K562 (cell line): Measurements from ENCODE around the gene SKOR1. TPM values are rescaled to one million over a fixed set of nuclear protein-coding genes. Genes with fewer than 3 reads are reported as not detected.

ENCODE experiments used
- ATAC-seq: fragments of 200-7000 bp; cut with Tn5 transposase; 3 replicates; pipeline ENCODE4 v1.9.1; 2020; ENCODE audit warnings: moderate library complexity
- BruUV-seq: library from RNA; stranded (reverse); fragments of 400-500 nt; replicated peaks from 2 replicates; lab custom pipeline; 2021; lab: Mats Ljungman, UMichigan
- CTCF ChIA-PET: fragments of 300-600 bp; formaldehyde crosslinking; extraction: SDS; loops from one replicate; lab custom pipeline; 2021; ENCODE audit warnings: low intra/inter-chr PET ratio; lab: Yijun Ruan, JAX
- POLR2A ChIA-PET: fragments of 300-600, 350-650 bp; sonication (Branson Sonifier 250); formaldehyde crosslinking; extraction: SDS; loops from one replicate; lab custom pipeline; 2021; ENCODE audit warnings: antibody characterized with exemption, inconsistent platforms; lab: Yijun Ruan, JAX
- DNase-seq, 4 experiments: peaks; one replicate each; pipeline versions ENCODE4 v3.0.0 to v3.0.0-alpha.2; 2011 to 2018; ENCODE audit warnings: low spot score in 3 of 4, mixed read lengths in 3 of 4; ENCODE audit errors: extremely low read depth in 1 of 4
- FAIRE-seq: peaks from 2 replicates; lab custom pipeline; 2011; peaks lifted over from hg19 to GRCh38; lab: Jason Lieb, UNC
- H2AFZ ChIP-seq: 2 replicates; pipeline ENCODE4 v1.6.0; 2011; ENCODE audit warnings: low read depth, low read length, control low read depth, inconsistent platforms
- H3K27ac ChIP-seq: fragments of 200-600 bp; 3 replicates; pipeline ENCODE4 v1.8.0; 2011; ENCODE audit warnings: low read depth, mild to moderate bottlenecking, control low read depth, inconsistent platforms, low read length, moderate library complexity, mixed read lengths; ENCODE audit errors: extremely low read depth
- H3K27me3 ChIP-seq, 2 experiments: fragments of 300-600 bp in 1 of 2; 2 replicates in 1 of 2; 3 replicates in 1 of 2; pipeline versions ENCODE4 v1.6.0 to v1.8.0; 2011; ENCODE audit warnings: inconsistent platforms in 2 of 2, low read length in 2 of 2, mild to moderate bottlenecking in 1 of 2, mixed read lengths in 1 of 2, moderate library complexity in 1 of 2; ENCODE audit not compliant: control insufficient read depth in 2 of 2, insufficient read depth in 2 of 2
- H3K36me3 ChIP-seq: fragments of 300-600 bp; 3 replicates; pipeline ENCODE4 v1.8.0; 2011; ENCODE audit warnings: mild to moderate bottlenecking, low read length, inconsistent platforms; ENCODE audit not compliant: control insufficient read depth, insufficient read depth
- H3K4me1 ChIP-seq, 2 experiments: fragments of 200-600 bp in 1 of 2; replicated peaks in 1 of 2; 2 replicates in 1 of 2; 3 replicates in 1 of 2; pipeline versions ENCODE4 v1.5.1 to v1.8.0; 2011; ENCODE audit warnings: inconsistent platforms in 2 of 2, low read length in 2 of 2, mild to moderate bottlenecking in 1 of 2, mixed read lengths in 1 of 2, moderate library complexity in 1 of 2; ENCODE audit not compliant: control insufficient read depth in 2 of 2, insufficient read depth in 2 of 2
- H3K4me2 ChIP-seq: 2 replicates; pipeline ENCODE4 v1.6.1; 2011; ENCODE audit warnings: low read length, control low read depth, inconsistent platforms, mixed read lengths; ENCODE audit not compliant: insufficient read depth
- H3K4me3 ChIP-seq: fragments of 200-600 bp; sonication (generic), shearing (Covaris generic); 2 replicates; pipeline ENCODE4 v1.5.1; 2016; ENCODE audit warnings: control low read depth, inconsistent platforms
- H3K79me2 ChIP-seq: fragments of 200-600 bp; 3 replicates; pipeline ENCODE4 v1.8.0; 2011; ENCODE audit warnings: low read length, inconsistent platforms; ENCODE audit not compliant: control insufficient read depth, insufficient read depth
- H3K9ac ChIP-seq, 2 experiments: 2 replicates each; pipeline versions ENCODE4 v1.6.0 to v1.6.1; 2011; ENCODE audit warnings: low read depth in 2 of 2, low read length in 2 of 2, control low read depth in 1 of 2, inconsistent platforms in 1 of 2, mild to moderate bottlenecking in 1 of 2, mixed read lengths in 1 of 2; ENCODE audit not compliant: insufficient read depth in 1 of 2
- H3K9me1 ChIP-seq: one replicate; pipeline ENCODE4 v1.6.0; 2011; ENCODE audit warnings: inconsistent platforms, mild to moderate bottlenecking, low read length, moderate library complexity; ENCODE audit not compliant: control insufficient read depth, insufficient read depth
- H3K9me3 ChIP-seq: replicated peaks from 2 replicates; pipeline ENCODE4 v1.5.1; 2011; ENCODE audit warnings: low read depth, low read length, inconsistent platforms; ENCODE audit not compliant: control insufficient read depth, insufficient read depth
- H4K20me1 ChIP-seq: replicated peaks from 2 replicates; pipeline ENCODE4 v1.6.1; 2011; ENCODE audit warnings: low read length, inconsistent platforms, mixed read lengths; ENCODE audit not compliant: control insufficient read depth, insufficient read depth
- BRD4 ChIP-seq: fragments of 200-600 bp; sonication (generic); IDR thresholded peaks from 2 replicates; pipeline ENCODE4 v1.6.1; 2017; ENCODE audit warnings: inconsistent platforms
- CEBPZ ChIP-seq: fragments of 150-350 bp; IDR thresholded peaks from 2 replicates; pipeline ENCODE4 v1.6.1; 2014; ENCODE audit warnings: low read depth, mild to moderate bottlenecking, low read length, borderline replicate concordance
- POLR2G ChIP-seq: fragments of 200-400 bp; formaldehyde crosslinking; IDR thresholded peaks from 2 replicates; pipeline ENCODE4 v1.6.1; 2017; ENCODE audit warnings: low read depth, mild to moderate bottlenecking, antibody characterized with exemption, low read length, moderate library complexity
- SETDB1 ChIP-seq: IDR thresholded peaks from one replicate; pipeline ENCODE4 v1.6.1; 2012; ENCODE audit warnings: low read length, control low read depth, inconsistent platforms
- SPI1 ChIP-seq: IDR thresholded peaks from 2 replicates; pipeline ENCODE4 v1.6.1; 2011; ENCODE audit warnings: low read depth, low read length, control low read depth, borderline replicate concordance
- TBL1XR1 ChIP-seq, 2 experiments: IDR thresholded peaks; 2 replicates each; pipeline ENCODE4 v1.6.1; 2012; ENCODE audit warnings: improper control_type of control experiment in 2 of 2, low read length in 2 of 2, mild to moderate bottlenecking in 1 of 2
- TEAD4 ChIP-seq, 2 experiments: sonication (generic) in 1 of 2; formaldehyde crosslinking in 1 of 2; IDR thresholded peaks; 2 replicates each; pipeline versions ENCODE4 v1.6.1 to v1.8.0; 2012 to 2022; ENCODE audit warnings: borderline replicate concordance in 1 of 2, inconsistent platforms in 1 of 2, low read length in 1 of 2, mild to moderate bottlenecking in 1 of 2, missing genetic modification reagents in 1 of 2
- UBTF ChIP-seq, 2 experiments: IDR thresholded peaks; 2 replicates each; pipeline ENCODE4 v1.6.1; 2012; ENCODE audit warnings: improper control_type of control experiment in 2 of 2, low read depth in 2 of 2, low read length in 2 of 2, borderline replicate concordance in 1 of 2
- ZFX ChIP-seq: sonication (generic); formaldehyde crosslinking; IDR thresholded peaks from 2 replicates; pipeline ENCODE4 v1.8.0; 2022; ENCODE audit warnings: mild to moderate bottlenecking, missing genetic modification reagents, moderate library complexity
- ZNF398 ChIP-seq: fragments of 250-450 bp; sonication (Bioruptor Pico); IDR thresholded peaks from 2 replicates; pipeline ENCODE4 v1.8.0; 2021; ENCODE audit warnings: moderate library complexity, mild to moderate bottlenecking, inconsistent platforms
- ZNF584 ChIP-seq: fragments of 200-800 bp; sonication (Bioruptor generic); IDR thresholded peaks from 2 replicates; pipeline ENCODE4 v1.6.1; 2016; ENCODE audit warnings: low read depth, mild to moderate bottlenecking, missing genetic modification characterization, missing compliant biosample characterization
- WGBS: fragments of 100-300 bp; shearing (Covaris generic); methylation state at CpG from one replicate; pipeline ENCODE4 v1.1.6; 2016; ENCODE audit warnings: low coverage, mixed read lengths; ENCODE audit not compliant: insufficient coverage; ENCODE audit errors: missing lambda C conversion rate; 5-methylcytosine and 5-hydroxymethylcytosine counted together
- in situ Hi-C: fragments of 300-500 bp; cut with MboI; formaldehyde crosslinking; loops from 4 replicates; pipeline ENCODE4 v1.15.0; 2018; ENCODE audit warnings: inconsistent platforms, mixed read lengths
- intact Hi-C: fragments of 100-400 bp; cut with micrococcal nuclease; formaldehyde crosslinking; loops from 2 replicates; pipeline ENCODE4 v1.14.2; 2022
- polyA plus RNA-seq, 8 experiments: library from polyadenylated mRNA; depleted of rRNA in 4 of 8; stranded (reverse) in 5 of 8; unstranded in 3 of 8; fragments of >200 nt; fragmentation: Nextera tagmentation in 2 of 8; fragmentation: Illumina TruSeq in 1 of 8; extraction: Ambion mirVana in 2 of 8; extraction: Trizol in 1 of 8; gene quantifications; 2 replicates each; pipeline versions ENCODE4 v1.2.1 to v1.2.3, GENCODE V29; 2011 to 2014; ENCODE audit warnings: inconsistent platforms in 1 of 8, missing spikeins in 1 of 8
- total RNA-seq, 7 experiments: library from RNA; depleted of rRNA in 6 of 7; stranded (reverse); fragments of >200 nt in 6 of 7; fragmentation: Illumina TruSeq in 2 of 7; extraction: Trizol in 2 of 7; gene quantifications; 2 replicates each; pipeline versions ENCODE4 v1.2.1 to v1.2.3, GENCODE V29; 2011 to 2021; ENCODE audit warnings: low replicate concordance in 1 of 7

SKOR1 gene
- total and polyA plus RNA-seq, 9 of the 15 experiments (the other 6 are each of a cell fraction or from before 2014, with no cell fraction given), result 0.04 to 0.41 (median 0.09) TPM; not detected in 3

- Histone ChIP-seq H3K9me1 (no peaks in the 10 kb centered on the region), H3K36me3 (no peaks in the 10 kb centered on the region), H3K4me3 (no peak overlapping the region), H3K27ac (no peak overlapping the region), H3K9ac (no peak overlapping the region), H3K4me1 (peaks cover 0 to 32% of the 10 kb centered on the region in 2 experiments; a peak in 2 of 5 replicates), H2AFZ (no peak overlapping the region), H3K4me2 (no peak overlapping the region), H3K9me3 (no peaks in the 10 kb centered on the region; the same call in 1 of the 2 replicates), H3K27me3 (peaks cover 24 to 39% of the 10 kb centered on the region in 2 experiments; a peak in 4 of 5 replicates), H3K79me2 (no peaks in the 10 kb centered on the region), H4K20me1 (peaks cover 6% of the 10 kb centered on the region)
- no peak for FAIRE-seq
- in situ Hi-C loops (no loop called here), intact Hi-C loops (no loop called here)
- no peak for DNase-seq
- CTCF ChIA-PET, result no interaction called here
- WGBS, result 84% methylated on average over 48 of the region's 77 CpGs
- ATAC-seq, result no peak
- BruUV-seq, result no TSS peak
- POLR2A ChIA-PET, result no interaction called here
- TF ChIP-seq SETDB1 (no peak), SPI1 (no peak), CEBPZ (no peak), ZNF584 (CRISPR knock-in tag) (no peak), ZNF398 (CRISPR knock-in tag) (no peak), TBL1XR1 (IDR thresholded peaks at IDR 0.05; ENCODE audit: low read length in 2 of 2) (no peak), BRD4 (no peak), UBTF (IDR thresholded peaks at IDR 0.05; ENCODE audit: borderline replicate concordance in 1 of 2, low read depth in 2 of 2, low read length in 2 of 2) (no peak), TEAD4 (IDR thresholded peaks at IDR 0.05; ENCODE audit: low read length) (no peak), TEAD4 (CRISPR knock-in tag; IDR thresholded peaks at IDR 0.05; ENCODE audit: borderline replicate concordance) (no peak), POLR2G (no peak), ZFX (CRISPR knock-in tag) (no peak)
Observed at GRCh38 chr15:67825881-67826716, 790 bp downstream of the SKOR1 start.
